CD4-positive, alpha-beta T cell treated with Interleukin-17A for 4 hours (primary cell): Measurements from ENCODE around the gene KCNH2.
A peak's percentile ranks its signal among the peaks of the same experiment; 100 is the strongest.
"Not testable (repeated sequence)": the region's sequence is repeated elsewhere in the genome, so short reads cannot be mapped to it uniquely, and the experiment has no call there.

Experiments used
- DNase-seq: peaks from one replicate; pipeline ENCODE4 v3.0.0-alpha.2; 2020; ENCODE audit warnings: mixed read lengths

KCNH2 gene

GRCh38 chr7:150978126-150978789 lies at the start of gene KCNH2:
Gene KCNH2, minus strand, starts transcription at chr7:150978321. Its CDS starts 408 bp downstream, at chr7:150977913.
- DNase-seq = peak; percentile 68

DNA sequence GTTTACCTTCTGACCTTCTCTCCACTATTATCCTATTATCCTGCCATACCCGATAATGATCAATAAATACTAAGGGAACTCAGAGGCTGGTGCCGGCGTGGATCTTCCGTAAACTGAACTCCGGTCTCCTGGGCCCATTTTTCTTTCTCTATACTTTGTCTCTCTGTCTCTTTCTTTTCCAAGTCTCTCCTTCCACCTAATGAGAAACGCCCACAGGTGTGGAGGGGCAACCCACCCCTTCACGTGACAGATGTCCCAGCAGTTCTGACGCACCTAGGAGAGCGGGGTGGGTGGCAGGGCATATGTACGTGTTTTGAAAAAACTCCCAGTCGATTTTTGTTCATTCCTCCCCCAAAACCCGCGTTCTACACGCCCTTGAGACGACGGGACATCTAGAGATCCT lies 49.6 kb upstream of the KCNH2 start:
- DNase-seq = not testable (repeated sequence)

DNA sequence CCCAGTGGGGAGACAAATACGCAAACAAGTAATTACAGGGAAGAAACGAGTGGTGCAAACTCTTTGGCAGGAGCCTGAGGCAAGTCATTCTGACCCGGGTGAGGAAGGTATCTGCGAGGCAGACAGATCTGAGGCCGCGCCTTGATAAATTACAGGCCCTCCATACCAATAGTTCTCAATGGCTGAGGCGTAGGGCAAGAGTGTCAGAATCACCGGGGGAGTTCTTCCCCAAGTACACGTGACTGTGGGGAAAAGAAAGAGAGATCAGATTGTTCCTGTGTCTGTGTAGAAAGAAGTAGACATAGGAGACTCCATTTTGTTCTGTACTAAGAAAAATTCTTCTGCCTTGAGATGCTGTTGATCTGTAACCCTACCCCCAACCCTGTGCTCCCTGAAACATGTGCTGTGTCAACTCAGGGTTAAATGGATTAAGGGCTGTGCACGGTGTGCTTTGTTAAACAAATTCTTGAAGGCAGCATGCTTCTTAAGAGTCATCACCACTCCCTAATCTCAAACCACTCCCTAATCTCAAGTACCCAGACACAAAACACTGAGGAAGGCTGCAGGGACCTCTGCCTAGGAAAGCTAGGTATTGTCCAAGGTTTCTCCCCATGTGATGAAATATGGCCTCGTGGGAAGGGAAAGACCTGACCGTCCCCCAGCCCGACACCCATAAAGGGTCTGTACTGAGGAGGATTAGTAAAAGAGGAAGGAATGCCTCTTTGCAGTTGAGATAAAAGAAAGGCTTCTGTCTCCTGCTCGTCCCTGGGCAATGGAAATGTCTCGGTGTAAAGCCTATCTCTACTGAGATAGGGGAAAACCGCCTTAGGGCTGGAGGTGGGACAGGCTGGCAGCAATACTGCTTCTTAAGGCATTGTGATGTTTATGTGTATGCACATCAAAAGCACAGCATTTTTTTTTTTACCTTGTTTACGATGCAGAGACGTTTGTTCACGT lies 48.9 kb upstream of the KCNH2 start:
- DNase-seq = not testable (repeated sequence)

GRCh38 chr7:151025924-151026671 lies 48.0 kb upstream of the KCNH2 start:
- no peak for DNase-seq

DNA sequence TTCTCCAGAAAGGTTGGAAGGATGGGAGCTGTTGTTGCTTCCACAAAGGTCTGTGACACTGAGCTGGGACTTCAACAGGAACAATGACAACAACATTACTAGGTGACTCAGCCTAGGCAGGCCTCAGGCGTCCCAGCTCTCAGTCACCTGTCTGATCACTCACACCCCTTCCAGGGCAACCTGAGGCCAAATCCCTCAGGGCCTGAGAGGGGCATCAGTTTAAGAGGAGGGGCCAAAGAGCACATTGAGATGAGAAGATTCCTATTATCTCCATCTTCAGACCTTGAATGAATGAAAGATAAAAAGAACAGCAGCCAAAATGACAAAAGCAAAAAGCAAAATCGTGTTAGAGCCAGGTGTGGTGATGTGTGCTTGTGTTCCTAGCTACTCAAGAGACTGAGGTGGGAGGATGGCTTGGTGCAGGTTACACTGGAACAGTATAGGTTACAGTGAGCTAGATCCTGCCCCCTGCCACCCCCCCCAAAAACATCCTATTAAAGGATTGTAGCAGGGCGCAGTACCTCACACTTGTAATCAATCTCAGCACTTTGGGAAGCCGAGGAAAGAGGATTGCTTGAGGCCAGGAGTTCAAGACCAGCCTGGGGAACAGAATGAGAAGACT lies 46.4 kb upstream of the KCNH2 start, which contains the start of gene ATG9B:
ATG9B (minus strand) TSS at position 60 of the 622 bp plus-strand sequence. CDS start 71 bp downstream, outside the sequence.
- no peak for DNase-seq

- DNase-seq = no peak
Measured at GRCh38 chr7:151023232-151023631, 45.1 kb upstream of the KCNH2 start.

GRCh38 chr7:151020231-151020630 lies 42.1 kb upstream of the KCNH2 start:
- DNase-seq = no peak

- DNase-seq = no peak
Measured at GRCh38 chr7:151019130-151019447, 41.0 kb upstream of the KCNH2 start.

GRCh38 chr7:151018421-151019129 lies 40.5 kb upstream of the KCNH2 start:
- peak; percentile 54 for DNase-seq

DNA sequence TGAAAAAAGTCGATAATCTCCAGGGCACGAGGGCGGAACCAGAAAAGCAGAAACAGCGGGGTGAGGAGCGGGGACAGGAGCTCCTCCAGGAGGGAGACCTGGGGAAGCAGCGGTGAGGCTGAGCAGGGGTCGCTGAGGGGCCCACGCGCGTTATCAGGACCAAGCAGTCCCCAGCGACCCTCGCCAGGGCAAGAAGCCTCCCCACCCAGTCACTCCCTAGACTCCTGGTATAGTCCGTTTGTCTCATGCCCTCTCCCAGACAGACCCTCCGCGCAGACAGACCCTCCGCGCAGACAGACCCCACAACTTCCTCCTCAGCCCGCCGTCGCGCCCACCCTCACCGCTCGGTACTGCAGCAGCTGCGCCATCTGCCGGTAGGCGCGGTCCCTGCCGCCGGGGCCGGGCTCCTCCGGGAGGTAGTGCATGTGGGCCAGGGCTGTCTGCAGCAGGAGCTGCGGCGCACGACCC lies 39.9 kb upstream of the KCNH2 start:
- DNase-seq = peak; percentile 89

GRCh38 chr7:151017370-151017952 lies 39.3 kb upstream of the KCNH2 start:
- DNase-seq = peak; percentile 41

- no peak for DNase-seq
Measured at GRCh38 chr7:151016942-151017341, 38.8 kb upstream of the KCNH2 start.

GRCh38 chr7:151016505-151016904 lies 38.4 kb upstream of the KCNH2 start:
- no peak for DNase-seq

DNA sequence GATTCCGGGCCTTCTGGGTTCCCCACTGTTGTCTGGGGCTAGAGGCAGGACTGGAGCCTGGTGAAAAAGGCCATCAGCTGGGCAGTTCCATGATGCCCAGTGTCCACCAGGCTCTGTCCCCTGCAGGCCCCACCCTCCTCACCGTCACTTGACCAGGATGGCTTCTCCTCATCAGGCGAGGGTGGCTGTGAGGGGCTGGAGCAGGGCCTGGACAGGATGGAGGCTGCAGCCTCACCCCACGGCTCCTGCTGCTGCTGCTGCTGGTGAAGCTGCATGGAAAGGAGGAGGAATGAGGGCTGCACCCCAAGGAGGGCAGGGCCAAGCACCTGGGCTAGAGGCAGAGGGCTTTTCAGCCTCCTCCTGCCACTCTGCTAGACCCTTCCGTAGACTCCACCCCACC lies 37.8 kb upstream of the KCNH2 start:
- no peak for DNase-seq

DNA sequence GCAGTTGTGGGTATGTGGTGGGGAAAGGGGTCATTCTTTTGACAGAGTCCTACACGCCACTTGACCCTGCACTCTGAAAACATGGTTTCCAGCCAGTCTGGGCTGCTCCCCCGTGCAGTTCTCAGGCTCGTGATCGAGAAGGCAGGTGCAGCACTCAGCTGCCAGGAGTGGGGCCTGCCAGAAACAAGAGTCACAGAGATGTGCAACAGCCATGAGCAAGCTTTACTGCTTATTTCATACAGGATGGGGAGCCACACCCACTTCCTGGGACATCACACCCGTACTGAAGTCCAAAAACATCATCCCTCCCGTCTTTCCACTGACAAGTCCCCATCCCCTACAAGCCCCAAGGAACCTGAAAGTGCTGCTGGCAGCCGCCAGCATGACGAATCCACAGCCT lies 36.8 kb upstream of the KCNH2 start:
- DNase-seq = peak; percentile 74

DNA sequence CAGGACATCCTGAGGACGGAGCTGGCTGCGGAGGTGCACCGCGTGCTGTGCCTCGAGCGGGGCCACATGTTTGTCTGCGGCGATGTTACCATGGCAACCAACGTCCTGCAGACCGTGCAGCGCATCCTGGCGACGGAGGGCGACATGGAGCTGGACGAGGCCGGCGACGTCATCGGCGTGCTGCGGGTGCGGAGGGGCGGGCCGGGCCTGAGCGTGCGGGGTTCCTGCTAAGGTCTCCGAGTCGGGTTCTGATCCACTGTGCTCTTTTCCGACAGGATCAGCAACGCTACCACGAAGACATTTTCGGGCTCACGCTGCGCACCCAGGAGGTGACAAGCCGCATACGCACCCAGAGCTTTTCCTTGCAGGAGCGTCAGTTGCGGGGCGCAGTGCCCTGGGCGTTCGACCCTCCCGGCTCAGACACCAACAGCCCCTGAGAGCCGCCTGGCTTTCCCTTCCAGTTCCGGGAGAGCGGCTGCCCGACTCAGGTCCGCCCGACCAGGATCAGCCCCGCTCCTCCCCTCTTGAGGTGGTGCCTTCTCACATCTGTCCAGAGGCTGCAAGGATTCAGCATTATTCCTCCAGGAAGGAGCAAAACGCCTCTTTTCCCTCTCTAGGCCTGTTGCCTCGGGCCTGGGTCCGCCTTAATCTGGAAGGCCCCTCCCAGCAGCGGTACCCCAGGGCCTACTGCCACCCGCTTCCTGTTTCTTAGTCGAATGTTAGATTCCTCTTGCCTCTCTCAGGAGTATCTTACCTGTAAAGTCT lies 35.8 kb upstream of the KCNH2 start:
- DNase-seq = peak; percentile 94

DNA sequence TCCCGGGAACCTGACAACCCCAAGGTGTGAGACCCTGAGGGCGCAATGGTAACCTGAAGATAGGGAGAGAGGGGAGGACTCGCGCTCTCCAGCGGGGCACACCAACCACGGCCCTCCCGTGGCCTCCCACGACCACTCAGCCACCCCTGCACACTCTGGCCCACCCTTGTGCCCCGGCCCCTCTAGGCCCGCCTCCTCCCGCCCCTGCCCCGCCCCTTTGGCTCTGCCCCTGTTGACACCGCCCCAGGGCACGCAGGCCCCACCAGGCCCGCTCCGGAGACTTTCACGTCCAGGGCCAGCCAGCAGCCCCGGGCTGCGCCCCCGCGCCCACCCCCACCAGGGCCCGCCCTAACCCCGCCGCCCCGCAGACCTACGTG lies 35.2 kb upstream of the KCNH2 start:
- no peak for DNase-seq

DNA sequence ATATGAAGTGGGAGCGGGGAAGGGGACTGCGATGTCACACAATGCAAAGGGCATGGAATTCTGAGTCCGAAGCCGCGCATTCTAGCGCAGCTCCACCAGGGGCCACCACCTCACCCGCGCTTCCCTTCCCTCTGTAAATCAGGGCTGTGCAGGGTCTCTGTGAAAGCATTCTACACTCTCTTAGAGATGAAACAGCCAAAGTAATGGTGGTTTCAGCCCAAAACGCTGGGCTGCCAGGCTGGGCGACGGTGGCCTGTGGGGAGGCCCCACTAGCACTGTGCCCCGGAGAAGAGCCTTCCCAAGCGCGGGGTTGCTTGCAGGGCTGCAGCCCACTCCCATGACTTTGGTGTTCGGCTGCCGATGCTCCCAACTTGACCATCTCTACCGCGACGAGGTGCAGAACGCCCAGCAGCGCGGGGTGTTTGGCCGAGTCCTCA lies 34.8 kb upstream of the KCNH2 start:
- DNase-seq = peak; percentile 47

GRCh38 chr7:151012031-151012692 lies 34.0 kb upstream of the KCNH2 start:
- no peak for DNase-seq

- DNase-seq = not testable (repeated sequence)
Measured at GRCh38 chr7:151011616-151012015, 33.5 kb upstream of the KCNH2 start.
